CD4-positive, alpha-beta T cell treated with Interleukin-17A for 4 hours (primary cell): ENCODE data around the gene CFAP210.

ENCODE experiments used
- DNase-seq: peaks from one replicate; pipeline ENCODE4 v3.0.0-alpha.2; 2020; ENCODE audit warnings: mixed read lengths

CFAP210 gene

GRCh38 chr2:169694113-169694893 is at the start of gene CFAP210, which contains the start of gene PHOSPHO2:
TSS of gene CFAP210 (minus strand) at chr2:169694405. CDS start at chr2:169694327, 78 bp downstream.
TSS of gene PHOSPHO2 (plus strand) at chr2:169694469. CDS start at chr2:169700972, 6,503 bp downstream.
- peak; percentile 99 for DNase-seq

- DNase-seq: no peak
These were observed 49.3 kb upstream of the CFAP210 start for GRCh38 chr2:169743549-169743948.

- DNase-seq: no peak
These were observed 45.1 kb upstream of the CFAP210 start for GRCh38 chr2:169739351-169739750.

- DNase-seq: no peak
These were observed 44.5 kb upstream of the CFAP210 start for GRCh38 chr2:169738566-169739229.

- DNase-seq: no peak
These were observed 42.7 kb upstream of the CFAP210 start for GRCh38 chr2:169736902-169737301.

GRCh38 chr2:169735623-169736022 is 41.4 kb upstream of the CFAP210 start:
- DNase-seq: no peak

GRCh38 chr2:169734169-169734847 is 40.1 kb upstream of the CFAP210 start:
- DNase-seq: peak; percentile 14

GRCh38 chr2:169732583-169733358 is 38.6 kb upstream of the CFAP210 start:
- DNase-seq: no peak

- DNase-seq: no peak
These were observed 37.9 kb upstream of the CFAP210 start for GRCh38 chr2:169732075-169732474.

GRCh38 chr2:169729274-169729605 is 35.0 kb upstream of the CFAP210 start:
- no peak for DNase-seq

GRCh38 chr2:169727065-169727464 is 32.9 kb upstream of the CFAP210 start:
- DNase-seq: no peak

- no peak for DNase-seq
These were observed 26.8 kb upstream of the CFAP210 start for GRCh38 chr2:169721016-169721415.

- no peak for DNase-seq
These were observed 24.8 kb upstream of the CFAP210 start for GRCh38 chr2:169718930-169719504.

GRCh38 chr2:169717691-169718063 is 23.5 kb upstream of the CFAP210 start:
- DNase-seq: no peak

GRCh38 chr2:169716938-169717690 is 22.9 kb upstream of the CFAP210 start:
- no peak for DNase-seq

GRCh38 chr2:169716238-169716886 is 22.2 kb upstream of the CFAP210 start:
- no peak for DNase-seq

- no peak for DNase-seq
These were observed 21.4 kb upstream of the CFAP210 start for GRCh38 chr2:169715379-169716237.

- no peak for DNase-seq
These were observed 20.5 kb upstream of the CFAP210 start for GRCh38 chr2:169714699-169715098.

- no peak for DNase-seq
These were observed 19.1 kb upstream of the CFAP210 start for GRCh38 chr2:169713331-169713730.

- DNase-seq: no peak
These were observed 18.6 kb upstream of the CFAP210 start for GRCh38 chr2:169712791-169713227.
